Esophagus squamous epithelium (tissue), 5 donors: ENCODE data around the gene REELD1. TPM values are rescaled to one million over a fixed set of nuclear protein-coding genes. Genes with fewer than 3 reads are reported as not detected.

Experiments used
- DNase-seq: peaks from one replicate; lab custom pipeline; 2025; lab: John Stamatoyannopoulos, UW
- H3K27ac ChIP-seq, 4 donors: fragments of 200-600 bp; sonication (generic); one replicate each; pipeline ENCODE4 v1.5.1; 2016 to 2019; ENCODE audit warnings: mild to moderate bottlenecking in 1 of 4
- H3K27me3 ChIP-seq, 4 donors: fragments of 200-600 bp; sonication (generic); 1 replicate in 3 of 4; 2 replicates in 1 of 4; pipeline versions ENCODE4 v1.5.1 to v1.6.0; 2017 to 2021; ENCODE audit warnings: antibody characterized with exemption in 1 of 4
- H3K36me3 ChIP-seq, 3 donors: fragments of 200-600 bp; sonication (generic); one replicate each; pipeline ENCODE4 v1.5.1; 2016 to 2019
- H3K4me1 ChIP-seq, 3 donors: fragments of 200-600 bp; sonication (generic); one replicate each; pipeline ENCODE4 v1.5.1; 2017 to 2019
- H3K4me3 ChIP-seq, 4 donors: fragments of 200-600 bp; sonication (generic); 1 replicate in 3 of 4; 2 replicates in 1 of 4; pipeline ENCODE4 v1.5.1; 2016 to 2019; ENCODE audit warnings: mild to moderate bottlenecking in 2 of 4, moderate library complexity in 1 of 4
- H3K9me3 ChIP-seq, 3 donors: fragments of 200-600 bp; sonication (generic); one replicate each; pipeline ENCODE4 v1.5.1; 2016 to 2019
- CTCF ChIP-seq, 6 experiments: fragments of 450-650 bp in 4 of 6; fragments of 200-600 bp in 2 of 6; sonication (generic) in 2 of 6; IDR thresholded peaks; one replicate each; pipeline ENCODE4 v1.5.1; 2016 to 2019; ENCODE audit warnings: antibody characterized with exemption in 6 of 6, mild to moderate bottlenecking in 4 of 6, moderate library complexity in 4 of 6
- POLR2A ChIP-seq, 4 donors: fragments of 450-650 bp; IDR thresholded peaks; one replicate each; pipeline ENCODE4 v1.6.1; 2017; ENCODE audit warnings: antibody characterized with exemption in 4 of 4, mild to moderate bottlenecking in 4 of 4, moderate library complexity in 3 of 4
- WGBS, 2 donors: methylation state at CpG; one replicate each; pipeline ENCODE4 v1.1.5; 2018; 5-methylcytosine and 5-hydroxymethylcytosine counted together
- intact Hi-C: fragments of 100-400 bp; cut with DNase I; formaldehyde crosslinking; loops from one replicate; pipeline ENCODE4 v1.15.0; 2022
- total RNA-seq, 4 donors: library from RNA; depleted of rRNA; stranded (reverse); fragments of >200 nt; gene quantifications; one replicate each; pipeline ENCODE4 v1.1.0, GENCODE V29; 2016
- donor health status: DM: yes; HTN: yes; CAD: no.

The REELD1 gene
- total RNA-seq, 4 donors from 2014 or later = not detected

GRCh38 chr4:146212781-146213180, 1.6 kb upstream of the REELD1 start:
- intact Hi-C loops = no loop called here
- H3K4me1 ChIP-seq = no peaks in the 10 kb centered on the region
- no peak for DNase-seq
- no peak for TF ChIP-seq CTCF (IDR thresholded peaks at IDR 0.05)
- no peak for TF ChIP-seq POLR2A (IDR thresholded peaks at IDR 0.05)
- H3K27ac ChIP-seq = no peak overlapping the region
- WGBS, 2 donors = 89% methylated on average over 9 of the region's 9 CpGs
- no peaks in the 10 kb centered on the region for H3K27me3 ChIP-seq
- no peaks in the 10 kb centered on the region for H3K36me3 ChIP-seq
- H3K4me3 ChIP-seq = no peak overlapping the region
- H3K9me3 ChIP-seq = no peaks in the 10 kb centered on the region

GRCh38 chr4:146222313-146222712, 8.0 kb downstream of the REELD1 start:
- no peaks in the 10 kb centered on the region for H3K4me1 ChIP-seq
- H3K27me3 ChIP-seq = no peaks in the 10 kb centered on the region
- WGBS, 2 donors = 78 to 90% methylated on average over 8 of the region's 8 CpGs
- H3K9me3 ChIP-seq = no peaks in the 10 kb centered on the region
- intact Hi-C loops = no loop called here
- TF ChIP-seq CTCF (IDR thresholded peaks at IDR 0.05) (no peak), POLR2A (IDR thresholded peaks at IDR 0.05) (no peak)
- no peak overlapping the region for H3K27ac ChIP-seq
- no peak overlapping the region for H3K4me3 ChIP-seq
- no peaks in the 10 kb centered on the region for H3K36me3 ChIP-seq
- no peak for DNase-seq

GRCh38 chr4:146224326-146224966, 10.1 kb downstream of the REELD1 start:
- Histone ChIP-seq H3K27me3 (no peaks in the 10 kb centered on the region), H3K36me3 (no peaks in the 10 kb centered on the region), H3K27ac (no peak overlapping the region), H3K4me1 (no peaks in the 10 kb centered on the region), H3K9me3 (no peaks in the 10 kb centered on the region), H3K4me3 (no peak overlapping the region)
- WGBS, 2 donors = 62 to 77% methylated on average over 6 to 8 of the region's 8 CpGs
- TF ChIP-seq POLR2A (IDR thresholded peaks at IDR 0.05) (no peak), CTCF (IDR thresholded peaks at IDR 0.05) (no peak)
- intact Hi-C loops = no loop called here
- no peak for DNase-seq

- H3K4me1 ChIP-seq = no peaks in the 10 kb centered on the region
- H3K36me3 ChIP-seq = no peaks in the 10 kb centered on the region
- peaks cover 0 to 4% (median 0%) of the 10 kb centered on the region in 4 donors for H3K27me3 ChIP-seq
- no peak overlapping the region for H3K4me3 ChIP-seq
- no peak for DNase-seq
- TF ChIP-seq POLR2A (IDR thresholded peaks at IDR 0.05) = no peak
- TF ChIP-seq CTCF (IDR thresholded peaks at IDR 0.05) = no peak
- peaks cover 0 to 10% (median 0%) of the 10 kb centered on the region in 3 donors for H3K9me3 ChIP-seq
- no peak overlapping the region for H3K27ac ChIP-seq
- intact Hi-C loops = no loop called here
Measured at GRCh38 chr4:146229406-146229805, 15.1 kb downstream of the REELD1 start.

- no peak overlapping the region for H3K4me3 ChIP-seq
- H3K4me1 ChIP-seq = peaks cover 0 to 5% (median 0%) of the 10 kb centered on the region in 3 donors
- no peak for DNase-seq
- WGBS, 2 donors = 13 to 33% methylated on average over 1 of the region's 1 CpG
- H3K27me3 ChIP-seq = peaks cover 0 to 4% (median 0%) of the 10 kb centered on the region in 4 donors
- no peak overlapping the region for H3K27ac ChIP-seq
- intact Hi-C loops = no loop called here
- peaks cover 0 to 10% (median 0%) of the 10 kb centered on the region in 3 donors for H3K9me3 ChIP-seq
- TF ChIP-seq POLR2A (IDR thresholded peaks at IDR 0.05) (no peak), CTCF (IDR thresholded peaks at IDR 0.05) (no peak)
- H3K36me3 ChIP-seq = no peaks in the 10 kb centered on the region
Measured at GRCh38 chr4:146232131-146232722, 17.9 kb downstream of the REELD1 start.
